Prostate gland (tissue), 2 donors: ENCODE measurements around the gene CNTF. TPM values are rescaled to one million over a fixed set of nuclear protein-coding genes. Genes with fewer than 3 reads are reported as not detected.

ENCODE experiments used
- DNase-seq: peaks from one replicate; pipeline ENCODE4 v3.0.0-alpha.2; 2019; ENCODE audit warnings: low spot score
- H3K27ac ChIP-seq, 2 donors: fragments of 200-600 bp; sonication (generic); 2 replicates each; pipeline ENCODE4 v1.5.1; 2017 to 2019
- H3K27me3 ChIP-seq: fragments of 200-600 bp; sonication (generic); replicated peaks from 2 replicates; pipeline ENCODE4 v1.5.1; 2019; ENCODE audit not compliant: insufficient read depth
- H3K36me3 ChIP-seq, 2 donors: fragments of 200-600 bp; sonication (generic); 1 replicate in 1 of 2; 2 replicates in 1 of 2; pipeline versions ENCODE4 v1.5.1 to v1.8.1; 2017 to 2019
- H3K4me1 ChIP-seq: fragments of 200-600 bp; sonication (generic); replicated peaks from 2 replicates; pipeline ENCODE4 v1.5.1; 2019
- H3K4me3 ChIP-seq, 2 donors: fragments of 200-600 bp; sonication (generic); 2 replicates each; pipeline ENCODE4 v1.5.1; 2017 to 2019
- H3K9me3 ChIP-seq: fragments of 200-600 bp; sonication (generic); 2 replicates; pipeline ENCODE4 v1.5.1; 2017
- CTCF ChIP-seq, 4 experiments: fragments of 200-600 bp in 2 of 4; fragments of 450-650 bp in 2 of 4; sonication (generic) in 2 of 4; IDR thresholded peaks; 1 replicate in 3 of 4; 2 replicates in 1 of 4; pipeline ENCODE4 v1.5.1; 2016 to 2019; ENCODE audit warnings: antibody characterized with exemption in 4 of 4, mild to moderate bottlenecking in 2 of 4, moderate library complexity in 2 of 4
- POLR2A ChIP-seq: fragments of 450-650 bp; IDR thresholded peaks from one replicate; pipeline ENCODE4 v1.6.1; 2016; ENCODE audit warnings: antibody characterized with exemption, mild to moderate bottlenecking
- POLR2AphosphoS5 ChIP-seq: sonication (generic); formaldehyde crosslinking; IDR thresholded peaks from one replicate; pipeline ENCODE4 v1.6.1; 2017; ENCODE audit warnings: antibody characterized with exemption
- WGBS: methylation state at CpG from one replicate; pipeline ENCODE4 v1.1.5; 2018; 5-methylcytosine and 5-hydroxymethylcytosine counted together
- intact Hi-C: fragments of 100-400 bp; cut with DNase I; formaldehyde crosslinking; loops from one replicate; pipeline ENCODE4 v1.14.2; 2022
- total RNA-seq, 2 donors: library from RNA; depleted of rRNA; stranded (reverse); fragments of >200 nt; gene quantifications; one replicate each; pipeline ENCODE4 v1.1.0, GENCODE V29; 2016

Gene CNTF
- total RNA-seq, 2 donors from 2014 or later = 0.74 TPM; not detected in 1

DNA sequence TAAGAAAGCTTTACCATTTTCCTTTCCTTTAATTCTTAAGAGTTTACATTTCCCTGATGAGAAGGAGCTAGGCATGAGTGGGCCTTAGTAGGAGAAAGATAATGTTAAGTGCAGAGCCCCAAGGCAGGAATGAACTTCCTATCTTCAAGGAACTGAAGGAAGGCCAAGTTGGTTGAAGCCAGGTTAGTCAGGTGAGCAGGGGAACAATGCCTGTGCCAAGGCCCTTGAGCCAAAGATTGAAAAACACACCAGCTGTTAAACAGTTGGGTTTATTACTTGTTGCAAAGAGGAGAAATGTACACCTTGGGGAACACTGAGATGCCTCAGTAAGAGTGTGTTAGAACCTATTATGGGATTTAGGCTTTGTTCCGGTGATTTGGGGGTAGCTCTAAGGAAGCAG, 10.0 kb downstream of the CNTF start:
- intact Hi-C loops = no loop called here
- DNase-seq = peak; percentile 13
- Histone ChIP-seq H3K9me3 (no peaks in the 10 kb centered on the region), H3K27me3 (no peaks in the 10 kb centered on the region), H3K4me3 (no peak overlapping the region), H3K36me3 (no peaks in the 10 kb centered on the region), H3K27ac (no peak overlapping the region), H3K4me1 (no peaks in the 10 kb centered on the region)
- 58% methylated on average over 1 of the region's 1 CpG for WGBS
- no peak for TF ChIP-seq CTCF (IDR thresholded peaks at IDR 0.05)
- peak; percentile 41 for TF ChIP-seq POLR2AphosphoS5
- no peak for TF ChIP-seq POLR2A

DNA sequence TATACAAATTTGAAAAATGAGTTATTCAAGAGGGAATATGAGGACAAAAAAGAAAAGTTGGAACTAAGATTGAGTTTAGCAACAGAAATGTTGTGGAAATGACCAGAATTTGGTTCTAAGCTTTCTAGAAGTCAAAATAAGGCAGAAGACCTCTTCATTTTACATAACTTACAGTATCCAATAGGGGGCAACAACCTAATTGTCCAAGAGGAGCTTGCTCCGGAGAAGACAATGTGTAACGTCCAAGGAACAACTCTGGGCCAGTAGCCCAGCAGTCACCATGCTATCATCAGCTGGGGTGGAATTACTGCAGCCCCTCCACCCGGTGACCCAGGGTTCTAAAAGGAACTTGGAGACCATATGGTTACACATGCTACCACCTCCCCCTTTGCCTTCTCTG, 14.1 kb downstream of the CNTF start:
- H3K36me3 ChIP-seq = no peaks in the 10 kb centered on the region
- H3K4me1 ChIP-seq = no peaks in the 10 kb centered on the region
- no peak for DNase-seq
- H3K9me3 ChIP-seq = no peaks in the 10 kb centered on the region
- TF ChIP-seq CTCF (IDR thresholded peaks at IDR 0.05) (no peak), POLR2AphosphoS5 (no peak), POLR2A (no peak)
- H3K27me3 ChIP-seq = no peaks in the 10 kb centered on the region
- H3K4me3 ChIP-seq = no peak overlapping the region
- H3K27ac ChIP-seq = no peak overlapping the region
- intact Hi-C loops = no loop called here
- 69% methylated on average over 3 of the region's 3 CpGs for WGBS

DNA sequence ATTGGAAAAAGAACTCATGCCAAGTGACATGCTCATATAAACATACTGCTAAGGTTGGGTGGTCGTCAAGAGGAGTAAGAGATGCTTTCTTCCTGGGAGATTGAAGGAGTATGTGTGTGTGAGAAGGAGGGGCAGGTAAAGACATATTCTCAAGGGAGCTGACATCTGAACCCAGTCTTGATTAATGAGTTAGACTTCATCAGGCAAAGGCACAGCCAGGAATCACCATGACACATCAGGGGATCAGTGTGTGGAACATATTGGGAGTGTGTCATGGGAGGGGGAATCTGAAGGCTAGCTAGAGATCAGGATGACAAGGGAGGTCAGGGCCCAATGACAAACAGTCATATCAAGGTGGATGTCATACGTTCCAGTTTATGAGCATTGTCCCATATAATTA, 14.9 kb downstream of the CNTF start:
- Histone ChIP-seq H3K27me3 (no peaks in the 10 kb centered on the region), H3K4me1 (no peaks in the 10 kb centered on the region), H3K27ac (no peak overlapping the region), H3K36me3 (no peaks in the 10 kb centered on the region), H3K4me3 (no peak overlapping the region), H3K9me3 (no peaks in the 10 kb centered on the region)
- 41% methylated on average over 2 of the region's 2 CpGs for WGBS
- DNase-seq = no peak
- intact Hi-C loops = no loop called here
- TF ChIP-seq POLR2AphosphoS5 (no peak), CTCF (IDR thresholded peaks at IDR 0.05) (no peak), POLR2A (no peak)

- H3K27me3 ChIP-seq = no peaks in the 10 kb centered on the region
- H3K36me3 ChIP-seq = no peaks in the 10 kb centered on the region
- intact Hi-C loops = no loop called here
- H3K4me3 ChIP-seq = no peak overlapping the region
- 85% methylated on average over 6 of the region's 6 CpGs for WGBS
- H3K9me3 ChIP-seq = no peaks in the 10 kb centered on the region
- TF ChIP-seq CTCF (IDR thresholded peaks at IDR 0.05) (no peak), POLR2AphosphoS5 (no peak), POLR2A (no peak)
- H3K27ac ChIP-seq = no peak overlapping the region
- H3K4me1 ChIP-seq = no peaks in the 10 kb centered on the region
- no peak for DNase-seq
These were observed 16.6 kb downstream of the CNTF start for GRCh38 chr11:58639103-58639502.

DNA sequence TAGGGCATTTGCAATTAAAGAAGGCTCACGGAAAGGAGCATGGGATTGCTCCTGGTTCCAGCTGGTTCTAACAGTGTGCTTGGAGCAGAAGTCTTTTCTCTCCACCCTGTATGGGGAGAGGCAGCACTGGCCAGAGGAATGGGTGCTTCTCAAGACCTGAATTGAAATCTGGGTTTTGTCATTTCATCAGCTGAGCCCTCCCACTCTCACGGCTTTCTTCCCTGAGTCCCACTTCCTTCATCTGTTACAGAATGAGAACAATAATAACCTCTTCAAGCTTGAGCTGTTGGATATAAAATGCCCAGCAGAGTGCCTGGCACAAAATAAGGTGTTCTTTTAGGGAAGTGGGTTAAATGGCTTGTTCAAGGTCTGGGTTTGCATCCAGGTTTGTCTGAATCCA, 17.2 kb downstream of the CNTF start:
- no peaks in the 10 kb centered on the region for H3K4me1 ChIP-seq
- intact Hi-C loops = no loop called here
- WGBS = 61% methylated on average over 2 of the region's 2 CpGs
- TF ChIP-seq POLR2A (no peak), CTCF (IDR thresholded peaks at IDR 0.05) (no peak)
- no peak overlapping the region for H3K27ac ChIP-seq
- H3K4me3 ChIP-seq = no peak overlapping the region
- H3K9me3 ChIP-seq = no peaks in the 10 kb centered on the region
- H3K36me3 ChIP-seq = no peaks in the 10 kb centered on the region
- no peaks in the 10 kb centered on the region for H3K27me3 ChIP-seq
- DNase-seq = no peak
